Measurements from ENCODE around the gene ARMC2. TPM values are rescaled to one million over a fixed set of nuclear protein-coding genes. Genes with fewer than 3 reads are reported as not detected.
A peak's percentile ranks its signal among the peaks of the same experiment; 100 is the strongest.

The ARMC2 gene
- polyA plus RNA-seq, 3 donors = 1.7 to 7.4 (median 3.5) TPM

GRCh38 chr6:109008054-109008453 is 159.8 kb downstream of the ARMC2 start:
- Histone ChIP-seq H3K79me2 (ENCODE audit: insufficient read depth, low read length) (peaks cover 3% of the 10 kb centered on the region), H3K9me3 (replicated peaks in 1 of 2; ENCODE audit: control insufficient read depth in 1 of 2, insufficient read depth in 1 of 2, low read length in 2 of 2) (no peaks in the 10 kb centered on the region), H3K27me3 (ENCODE audit: control insufficient read depth in 2 of 2, insufficient read depth in 2 of 2, low read length in 2 of 2) (no peaks in the 10 kb centered on the region), H3K9ac (ENCODE audit: insufficient read depth, low read length, poor library complexity, severe bottlenecking) (no peak overlapping the region), H3K4me2 (replicated peaks; ENCODE audit: extremely low read depth, low read length, poor library complexity, severe bottlenecking) (peak overlapping the region; percentile 86), H3K27ac (ENCODE audit: low read depth in 1 of 2, low read length in 2 of 2) (no peak overlapping the region), H2AFZ (ENCODE audit: insufficient read depth, low read depth, low read length, poor library complexity, severe bottlenecking) (no peak overlapping the region), H4K20me1 (ENCODE audit: insufficient read depth, low read length) (no peaks in the 10 kb centered on the region), H3K4me1 (ENCODE audit: control insufficient read depth in 1 of 2, insufficient read depth in 2 of 2, low read length in 2 of 2) (peaks cover 4 to 11% of the 10 kb centered on the region in 2 donors), H3K4me3 (replicated peaks in 1 of 3; ENCODE audit: low read depth in 2 of 3, low read length in 3 of 3) (peak overlapping the region in 2 of 3 experiments; percentile 86 to 93), H3K36me3 (replicated peaks in 1 of 2; ENCODE audit: control insufficient read depth in 1 of 2, insufficient read depth in 2 of 2, low read length in 2 of 2) (no peaks in the 10 kb centered on the region)
- Mint-ChIP-seq H3K27me3 (ENCODE audit: low read depth in 3 of 3) (peaks cover 0 to 2% (median 1%) of the 10 kb centered on the region in 3 donors), H3K36me3 (peaks cover 0 to 1% of the 10 kb centered on the region in 2 donors), H3K9me3 (no peaks in the 10 kb centered on the region), H3K27ac (no peak overlapping the region), H3K4me3 (peak overlapping the region in 1 of 2 donors; percentile 37), H3K4me1 (peaks cover 26% of the 10 kb centered on the region)
- WGBS (ENCODE audit: insufficient coverage) = no CpG with 5 or more reads among the region's 4 CpGs
- intact Hi-C loops (cut with micrococcal nuclease) = no loop called here
- no peak for DNase-seq
- TF ChIP-seq, protein P1, sequence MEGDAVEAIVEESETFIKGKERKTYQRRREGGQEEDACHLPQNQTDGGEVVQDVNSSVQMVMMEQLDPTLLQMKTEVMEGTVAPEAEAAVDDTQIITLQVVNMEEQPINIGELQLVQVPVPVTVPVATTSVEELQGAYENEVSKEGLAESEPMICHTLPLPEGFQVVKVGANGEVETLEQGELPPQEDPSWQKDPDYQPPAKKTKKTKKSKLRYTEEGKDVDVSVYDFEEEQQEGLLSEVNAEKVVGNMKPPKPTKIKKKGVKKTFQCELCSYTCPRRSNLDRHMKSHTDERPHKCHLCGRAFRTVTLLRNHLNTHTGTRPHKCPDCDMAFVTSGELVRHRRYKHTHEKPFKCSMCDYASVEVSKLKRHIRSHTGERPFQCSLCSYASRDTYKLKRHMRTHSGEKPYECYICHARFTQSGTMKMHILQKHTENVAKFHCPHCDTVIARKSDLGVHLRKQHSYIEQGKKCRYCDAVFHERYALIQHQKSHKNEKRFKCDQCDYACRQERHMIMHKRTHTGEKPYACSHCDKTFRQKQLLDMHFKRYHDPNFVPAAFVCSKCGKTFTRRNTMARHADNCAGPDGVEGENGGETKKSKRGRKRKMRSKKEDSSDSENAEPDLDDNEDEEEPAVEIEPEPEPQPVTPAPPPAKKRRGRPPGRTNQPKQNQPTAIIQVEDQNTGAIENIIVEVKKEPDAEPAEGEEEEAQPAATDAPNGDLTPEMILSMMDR (IDR thresholded peaks at IDR 0.05) = no peak

DNA sequence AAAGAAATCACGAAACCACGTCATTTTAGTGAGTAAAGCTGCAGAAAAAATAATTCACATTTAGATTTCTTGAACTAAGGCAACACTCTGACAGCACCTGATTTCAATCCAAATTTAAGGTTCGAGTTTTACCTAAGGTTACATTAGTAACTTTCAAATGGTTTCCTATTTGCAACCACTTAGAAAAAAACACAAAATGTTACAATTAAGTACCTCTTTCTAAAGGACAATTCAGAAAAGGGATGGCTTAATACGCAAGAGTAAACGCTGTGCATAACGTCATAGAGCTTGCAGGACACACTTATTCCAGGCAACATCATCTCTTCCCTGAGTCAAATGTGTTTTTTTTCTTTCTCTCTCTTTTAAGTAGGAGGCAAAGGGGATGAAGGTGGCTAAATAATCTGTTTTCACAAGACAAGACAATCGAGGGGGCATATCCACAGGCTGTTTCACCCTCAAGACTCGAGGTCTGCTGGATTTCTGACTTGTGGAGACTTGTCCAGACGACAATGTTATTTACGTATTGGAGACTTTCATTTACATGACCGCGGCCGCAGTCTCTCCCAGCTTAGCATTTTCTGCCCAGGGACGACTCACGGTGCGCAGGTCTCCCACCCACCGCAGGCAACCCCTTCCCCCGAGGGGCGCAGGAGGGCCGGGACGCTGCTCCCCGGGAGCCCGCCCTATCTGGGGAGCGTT is 160.5 kb downstream of the ARMC2 start:
- H3K36me3 ChIP-seq (replicated peaks in 1 of 2; ENCODE audit: control insufficient read depth in 1 of 2, insufficient read depth in 2 of 2, low read length in 2 of 2) = no peaks in the 10 kb centered on the region
- TF ChIP-seq, protein P1 (IDR thresholded peaks at IDR 0.05) = no peak
- H3K4me3 Mint-ChIP-seq = peak overlapping the region; percentile 93 to 97
- peak overlapping the region; percentile 84 to 93 (median 86) for H3K4me3 ChIP-seq (replicated peaks in 1 of 3; ENCODE audit: low read depth in 2 of 3, low read length in 3 of 3)
- WGBS (ENCODE audit: insufficient coverage) = 0% methylated on average over 21 of the region's 24 CpGs
- H3K4me1 ChIP-seq (ENCODE audit: control insufficient read depth in 1 of 2, insufficient read depth in 2 of 2, low read length in 2 of 2) = peaks cover 10 to 16% of the 10 kb centered on the region in 2 donors
- no peaks in the 10 kb centered on the region for H4K20me1 ChIP-seq (ENCODE audit: insufficient read depth, low read length)
- H3K79me2 ChIP-seq (ENCODE audit: insufficient read depth, low read length) = peaks cover 3% of the 10 kb centered on the region
- peaks cover 30% of the 10 kb centered on the region for H3K4me1 Mint-ChIP-seq
- intact Hi-C loops (cut with micrococcal nuclease) = no loop called here
- H2AFZ ChIP-seq (ENCODE audit: insufficient read depth, low read depth, low read length, poor library complexity, severe bottlenecking) = peak overlapping the region; percentile 78
- peak; percentile 36 to 50 (median 40) for DNase-seq
- peak overlapping the region; percentile 53 to 74 for H3K27ac ChIP-seq (ENCODE audit: low read depth in 1 of 2, low read length in 2 of 2)
- H3K27me3 Mint-ChIP-seq (ENCODE audit: low read depth in 3 of 3) = peaks cover 0 to 2% (median 1%) of the 10 kb centered on the region in 3 donors
- peak overlapping the region; percentile 68 to 95 (median 91) for H3K27ac Mint-ChIP-seq
- peak overlapping the region; percentile 86 for H3K4me2 ChIP-seq (replicated peaks; ENCODE audit: extremely low read depth, low read length, poor library complexity, severe bottlenecking)
- no peaks in the 10 kb centered on the region for H3K9me3 Mint-ChIP-seq
- peak overlapping the region; percentile 77 for H3K9ac ChIP-seq (ENCODE audit: insufficient read depth, low read length, poor library complexity, severe bottlenecking)
- H3K27me3 ChIP-seq (ENCODE audit: control insufficient read depth in 2 of 2, insufficient read depth in 2 of 2, low read length in 2 of 2) = no peaks in the 10 kb centered on the region
- peaks cover 0 to 1% of the 10 kb centered on the region in 2 donors for H3K36me3 Mint-ChIP-seq
- no peaks in the 10 kb centered on the region for H3K9me3 ChIP-seq (replicated peaks in 1 of 2; ENCODE audit: control insufficient read depth in 1 of 2, insufficient read depth in 1 of 2, low read length in 2 of 2)

Data from CD14-positive monocyte (primary cell).